Neural progenitor cell (in vitro differentiated cells): ENCODE data around the gene SHTN1. TPM values are rescaled to one million over a fixed set of nuclear protein-coding genes. Genes with fewer than 3 reads are reported as not detected.

Experiments used
- DNase-seq: peaks from one replicate; pipeline ENCODE4 v3.0.0-alpha.2; 2016; ENCODE audit warnings: low spot score
- H2AFZ ChIP-seq: fragments of 200-600 bp; sonication (generic); replicated peaks from 2 replicates; pipeline ENCODE4 v1.6.1; 2016; ENCODE audit warnings: antibody characterized with exemption
- H3F3A ChIP-seq: fragments of 200-600 bp; sonication (generic); 2 replicates; pipeline ENCODE4 v1.6.1; 2016; ENCODE audit warnings: antibody characterized with exemption, low read depth
- H3K27ac ChIP-seq: fragments of 200-600 bp; sonication (generic); 2 replicates; pipeline ENCODE4 v1.5.1; 2016; ENCODE audit warnings: mild to moderate bottlenecking
- H3K27me3 ChIP-seq: fragments of 200-600 bp; sonication (generic); 2 replicates; pipeline ENCODE4 v1.6.1; 2016; ENCODE audit warnings: mild to moderate bottlenecking, moderate library complexity
- H3K36me3 ChIP-seq: fragments of 200-600 bp; sonication (generic); 2 replicates; pipeline ENCODE4 v1.5.1; 2016
- H3K4me1 ChIP-seq: fragments of 200-600 bp; sonication (generic); 2 replicates; pipeline ENCODE4 v1.6.1; 2016; ENCODE audit warnings: mixed run types
- H3K4me2 ChIP-seq: fragments of 200-600 bp; sonication (generic); 2 replicates; pipeline ENCODE4 v1.6.1; 2016
- H3K4me3 ChIP-seq: fragments of 200-600 bp; sonication (generic); 2 replicates; pipeline ENCODE4 v1.5.1; 2016
- H3K79me2 ChIP-seq: fragments of 200-600 bp; sonication (generic); 2 replicates; pipeline ENCODE4 v1.6.1; 2016; ENCODE audit warnings: low read depth
- H3K9ac ChIP-seq: fragments of 200-600 bp; sonication (generic); 2 replicates; pipeline ENCODE4 v1.6.1; 2016
- H3K9me3 ChIP-seq: fragments of 200-600 bp; sonication (generic); 2 replicates; pipeline ENCODE4 v1.5.1; 2016; ENCODE audit warnings: low read depth
- H4K20me1 ChIP-seq: fragments of 200-600 bp; sonication (generic); 2 replicates; pipeline ENCODE4 v1.6.1; 2016; ENCODE audit warnings: low read depth
- H3K27ac Mint-ChIP-seq: 3 replicates; pipeline ENCODE4 v1.8.0; 2021; ENCODE audit warnings: mixed read lengths
- H3K27me3 Mint-ChIP-seq: 2 replicates; pipeline ENCODE4 v1.8.0; 2022; ENCODE audit warnings: low read depth, mild to moderate bottlenecking, inconsistent platforms, moderate library complexity, mixed read lengths; ENCODE audit not compliant: insufficient read depth
- H3K36me3 Mint-ChIP-seq: 3 replicates; pipeline ENCODE4 v1.8.0; 2021; ENCODE audit warnings: mixed read lengths
- H3K4me1 Mint-ChIP-seq: 3 replicates; pipeline ENCODE4 v1.8.0; 2021; ENCODE audit warnings: mixed read lengths
- H3K4me3 Mint-ChIP-seq: 3 replicates; pipeline ENCODE4 v1.8.0; 2021; ENCODE audit warnings: mild to moderate bottlenecking, moderate library complexity, mixed read lengths
- H3K9me3 Mint-ChIP-seq: 3 replicates; pipeline ENCODE4 v1.8.0; 2020; ENCODE audit warnings: mixed read lengths
- EZH2 ChIP-seq: fragments of 200-600 bp; sonication (generic); IDR thresholded peaks from 2 replicates; pipeline ENCODE4 v1.6.1; 2017; ENCODE audit warnings: antibody characterized with exemption, mild to moderate bottlenecking, moderate library complexity
- EZH2phosphoT487 ChIP-seq: fragments of 200-600 bp; sonication (generic); IDR thresholded peaks from 2 replicates; pipeline ENCODE4 v1.6.1; 2017; ENCODE audit warnings: antibody characterized with exemption
- total RNA-seq: library from RNA; depleted of rRNA; stranded (reverse); fragments of >200 nt; gene quantifications from 2 replicates; pipeline ENCODE4 v1.2.3, GENCODE V29; 2015; ENCODE audit warnings: low replicate concordance
- TF ChIP-seq, protein P1 (sequence below): fragments of 200-600 bp; sonication (generic); IDR thresholded peaks from 2 replicates; pipeline ENCODE4 v1.5.1; 2017; ENCODE audit warnings: antibody characterized with exemption, mild to moderate bottlenecking

The SHTN1 gene
- total RNA-seq, 1 donor from 2014 or later = 17.3 TPM

DNA sequence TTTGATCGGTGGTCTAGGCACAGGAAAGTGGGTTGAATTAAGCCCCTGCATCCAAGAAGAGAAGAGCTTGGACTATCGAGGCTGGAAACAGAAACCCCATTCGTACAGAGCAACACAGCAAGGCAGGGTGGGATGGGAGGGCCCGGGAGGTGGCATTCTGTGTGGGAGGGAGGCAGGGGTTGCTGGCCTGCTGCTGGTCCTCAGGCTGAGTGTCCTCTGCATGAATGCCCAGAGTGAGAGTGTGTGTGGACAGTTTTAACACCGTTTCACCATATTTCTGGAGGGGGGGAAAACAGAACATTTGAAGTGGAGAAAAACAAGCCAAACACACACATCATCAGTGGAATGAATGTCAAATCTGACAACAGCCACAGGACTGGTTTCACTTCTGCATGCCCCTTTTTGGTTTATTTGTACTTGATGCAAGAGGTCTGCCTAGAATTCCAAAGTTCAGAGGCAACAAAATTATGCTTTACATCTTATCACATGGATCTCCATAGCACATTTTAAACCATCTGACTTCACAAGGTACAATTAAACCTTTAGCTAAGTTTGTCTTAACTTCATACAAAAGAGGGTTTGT, 166.8 kb downstream of the SHTN1 start:
- Histone ChIP-seq H3K27ac (no peak overlapping the region), H3K9ac (no peak overlapping the region), H3K9me3 (no peaks in the 10 kb centered on the region), H3K4me2 (peak overlapping the region; percentile 42), H3K4me1 (peaks cover 79% of the 10 kb centered on the region), H2AFZ (no peak overlapping the region), H3K36me3 (no peaks in the 10 kb centered on the region), H3K4me3 (no peak overlapping the region), H3K27me3 (no peaks in the 10 kb centered on the region), H3F3A (peaks cover 52% of the 10 kb centered on the region), H4K20me1 (peaks cover 13% of the 10 kb centered on the region), H3K79me2 (no peaks in the 10 kb centered on the region)
- Mint-ChIP-seq H3K4me1 (peaks cover 64% of the 10 kb centered on the region), H3K4me3 (no peak overlapping the region), H3K36me3 (no peaks in the 10 kb centered on the region), H3K27me3 (peaks cover 2% of the 10 kb centered on the region), H3K9me3 (no peaks in the 10 kb centered on the region), H3K27ac (no peak overlapping the region)
- TF ChIP-seq EZH2phosphoT487 (no peak), EZH2 (no peak)
- TF ChIP-seq, protein P1, sequence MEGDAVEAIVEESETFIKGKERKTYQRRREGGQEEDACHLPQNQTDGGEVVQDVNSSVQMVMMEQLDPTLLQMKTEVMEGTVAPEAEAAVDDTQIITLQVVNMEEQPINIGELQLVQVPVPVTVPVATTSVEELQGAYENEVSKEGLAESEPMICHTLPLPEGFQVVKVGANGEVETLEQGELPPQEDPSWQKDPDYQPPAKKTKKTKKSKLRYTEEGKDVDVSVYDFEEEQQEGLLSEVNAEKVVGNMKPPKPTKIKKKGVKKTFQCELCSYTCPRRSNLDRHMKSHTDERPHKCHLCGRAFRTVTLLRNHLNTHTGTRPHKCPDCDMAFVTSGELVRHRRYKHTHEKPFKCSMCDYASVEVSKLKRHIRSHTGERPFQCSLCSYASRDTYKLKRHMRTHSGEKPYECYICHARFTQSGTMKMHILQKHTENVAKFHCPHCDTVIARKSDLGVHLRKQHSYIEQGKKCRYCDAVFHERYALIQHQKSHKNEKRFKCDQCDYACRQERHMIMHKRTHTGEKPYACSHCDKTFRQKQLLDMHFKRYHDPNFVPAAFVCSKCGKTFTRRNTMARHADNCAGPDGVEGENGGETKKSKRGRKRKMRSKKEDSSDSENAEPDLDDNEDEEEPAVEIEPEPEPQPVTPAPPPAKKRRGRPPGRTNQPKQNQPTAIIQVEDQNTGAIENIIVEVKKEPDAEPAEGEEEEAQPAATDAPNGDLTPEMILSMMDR = no peak
- no peak for DNase-seq

DNA sequence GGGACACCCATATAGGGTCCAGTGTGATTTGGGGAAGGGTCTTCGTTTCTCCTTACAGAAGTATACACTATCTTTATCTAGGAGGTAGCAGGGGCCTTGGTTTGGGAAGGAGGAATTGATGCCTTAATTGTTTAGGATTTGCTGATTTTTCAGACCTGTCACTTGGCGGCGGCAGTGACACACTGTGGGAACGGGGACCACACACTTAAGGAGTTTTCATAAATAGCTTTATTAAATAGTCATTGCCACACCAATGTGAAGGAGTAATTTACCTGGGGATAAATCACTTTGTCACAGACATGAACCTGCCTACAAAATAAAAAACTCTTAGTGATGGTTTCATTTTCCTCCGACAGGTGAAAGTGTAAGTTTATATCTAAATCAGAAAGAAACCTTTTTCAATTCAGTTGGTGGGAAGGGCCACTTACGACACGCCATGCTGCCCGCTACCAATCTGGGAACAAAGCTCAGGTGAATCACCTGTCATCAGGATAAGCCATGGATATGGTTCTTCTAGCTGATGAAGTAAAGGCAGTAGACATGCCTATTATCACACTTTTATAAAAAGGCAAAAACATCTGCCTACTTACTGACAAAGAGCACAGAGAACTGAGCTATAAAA, 168.0 kb downstream of the SHTN1 start:
- peaks cover 3% of the 10 kb centered on the region for H3K36me3 Mint-ChIP-seq
- no peaks in the 10 kb centered on the region for H3K9me3 Mint-ChIP-seq
- Histone ChIP-seq H3K4me1 (peaks cover 79% of the 10 kb centered on the region), H3K4me3 (no peak overlapping the region), H3K4me2 (peak overlapping the region; percentile 70), H3K79me2 (no peaks in the 10 kb centered on the region), H4K20me1 (peaks cover 13% of the 10 kb centered on the region), H3K36me3 (no peaks in the 10 kb centered on the region), H3K27me3 (no peaks in the 10 kb centered on the region), H3K9ac (no peak overlapping the region), H3K9me3 (no peaks in the 10 kb centered on the region), H3F3A (peaks cover 52% of the 10 kb centered on the region), H2AFZ (no peak overlapping the region), H3K27ac (no peak overlapping the region)
- TF ChIP-seq EZH2 = no peak
- TF ChIP-seq, protein P1 = peak; percentile 41
- no peak for DNase-seq
- peaks cover 2% of the 10 kb centered on the region for H3K27me3 Mint-ChIP-seq
- no peak overlapping the region for H3K27ac Mint-ChIP-seq
- H3K4me1 Mint-ChIP-seq = peaks cover 66% of the 10 kb centered on the region
- H3K4me3 Mint-ChIP-seq = no peak overlapping the region

DNA sequence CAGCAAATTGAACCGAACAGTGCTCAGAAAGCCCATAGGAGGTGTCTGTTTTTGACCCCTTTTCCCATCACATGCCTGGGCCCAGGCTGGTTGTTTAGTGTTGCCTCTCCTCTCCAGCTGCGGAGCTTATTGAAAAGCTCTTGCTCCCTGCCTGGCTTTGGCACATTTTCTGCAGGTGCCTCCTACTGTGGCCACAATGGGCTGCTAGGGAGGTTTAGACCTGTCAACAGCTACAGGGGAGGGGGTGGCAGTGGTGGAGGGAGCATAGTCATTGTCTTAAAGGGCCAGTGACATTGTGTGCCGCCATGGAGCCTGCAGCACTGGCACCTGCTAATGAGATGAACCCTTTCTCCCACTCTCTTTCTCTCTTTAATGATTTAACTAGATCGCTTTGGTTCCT, 168.9 kb downstream of the SHTN1 start:
- H3K4me3 Mint-ChIP-seq = no peak overlapping the region
- peaks cover 65% of the 10 kb centered on the region for H3K4me1 Mint-ChIP-seq
- TF ChIP-seq EZH2phosphoT487 (no peak), EZH2 (no peak)
- TF ChIP-seq, protein P1 = no peak
- H3K9me3 ChIP-seq = no peaks in the 10 kb centered on the region
- no peaks in the 10 kb centered on the region for H3K79me2 ChIP-seq
- H3K27ac ChIP-seq = no peak overlapping the region
- no peaks in the 10 kb centered on the region for H3K36me3 ChIP-seq
- DNase-seq = peak; percentile 85
- no peaks in the 10 kb centered on the region for H3K9me3 Mint-ChIP-seq
- no peak overlapping the region for H3K27ac Mint-ChIP-seq
- peak overlapping the region; percentile 70 for H3K4me2 ChIP-seq
- peak overlapping the region; percentile 23 for H3K4me3 ChIP-seq
- H3K27me3 Mint-ChIP-seq = peaks cover 4% of the 10 kb centered on the region
- H3K4me1 ChIP-seq = peaks cover 77% of the 10 kb centered on the region
- no peak overlapping the region for H2AFZ ChIP-seq
- H3F3A ChIP-seq = peaks cover 50% of the 10 kb centered on the region
- no peaks in the 10 kb centered on the region for H3K27me3 ChIP-seq
- H3K9ac ChIP-seq = no peak overlapping the region
- H3K36me3 Mint-ChIP-seq = peaks cover 5% of the 10 kb centered on the region
- H4K20me1 ChIP-seq = peaks cover 13% of the 10 kb centered on the region
